GM21367 (cell line): ENCODE results near the gene RGPD3.

ENCODE experiments used
- ATAC-seq: cut with Tn5 transposase; IDR thresholded peaks from one replicate; pipeline ENCODE4 v1.9.1; 2021; ENCODE audit not compliant: unreplicated experiment

RGPD3 gene

DNA sequence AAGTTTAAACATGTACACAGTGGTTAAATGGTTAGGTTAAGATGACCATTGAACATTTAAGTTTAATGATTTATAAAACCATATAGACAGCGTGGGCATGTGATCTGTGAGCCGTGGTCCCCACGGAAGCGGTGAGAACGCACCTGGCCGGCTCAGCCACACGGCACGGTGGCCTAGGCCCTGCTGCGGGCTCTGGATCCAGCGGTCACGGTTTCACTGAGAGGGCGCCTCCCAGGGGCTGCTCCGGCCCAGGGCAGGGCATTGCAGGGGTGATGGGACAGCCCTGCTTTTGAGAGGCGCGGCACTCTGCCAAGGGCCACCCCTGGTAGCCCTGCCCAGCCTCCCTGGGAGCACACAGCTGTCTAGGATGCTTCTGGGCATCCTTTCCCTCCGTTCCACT lies 124.9 kb downstream of the RGPD3 start:
- no peak for ATAC-seq

DNA sequence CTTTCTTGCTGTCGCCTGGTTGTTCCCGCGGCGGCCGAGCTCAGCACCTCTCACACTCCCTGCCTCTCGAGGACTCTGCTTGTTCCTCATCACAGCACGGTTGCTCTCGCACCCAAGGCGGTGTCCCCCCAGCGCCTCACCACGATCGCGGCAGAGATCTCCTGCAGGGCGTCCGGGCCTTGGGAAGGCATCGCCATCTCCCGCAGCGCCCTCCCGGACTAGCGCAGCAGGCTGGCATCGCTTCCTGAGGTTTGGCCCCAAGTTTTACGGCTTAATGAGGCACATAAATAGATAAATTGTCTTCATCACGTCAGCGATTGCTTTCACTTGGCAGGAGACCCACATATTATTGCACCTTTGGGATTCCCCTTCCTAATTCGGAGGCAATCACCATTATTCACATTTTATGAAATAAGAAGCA lies 125.4 kb downstream of the RGPD3 start:
- ATAC-seq = no peak

DNA sequence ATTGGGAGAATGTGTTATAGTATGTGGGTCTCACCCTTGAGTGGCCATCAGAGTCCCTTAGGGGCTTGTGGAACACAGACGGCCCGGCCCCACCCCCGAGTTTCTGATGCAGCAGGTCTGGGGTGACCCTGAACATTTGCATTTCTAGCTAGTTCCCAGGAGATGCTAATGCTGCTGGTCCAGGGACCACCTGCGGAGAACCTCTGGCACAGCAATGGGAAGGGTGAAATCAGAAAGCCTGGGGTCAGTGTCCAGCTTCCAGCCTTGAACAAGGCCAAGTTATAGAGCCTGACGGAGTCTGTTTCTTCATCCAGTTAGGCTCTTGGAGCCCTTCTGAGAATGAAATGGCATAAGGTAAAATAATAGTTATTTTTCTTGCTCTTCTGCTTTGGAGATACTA lies 126.5 kb downstream of the RGPD3 start:
- ATAC-seq = no peak
